ENCODE data around the gene ARFGEF2. TPM values are rescaled to one million over a fixed set of nuclear protein-coding genes. Genes with fewer than 3 reads are reported as not detected.

Gene ARFGEF2
- total and polyA plus RNA-seq, 2 experiments from 2014 or later, result 10.9 to 48.0 TPM

DNA sequence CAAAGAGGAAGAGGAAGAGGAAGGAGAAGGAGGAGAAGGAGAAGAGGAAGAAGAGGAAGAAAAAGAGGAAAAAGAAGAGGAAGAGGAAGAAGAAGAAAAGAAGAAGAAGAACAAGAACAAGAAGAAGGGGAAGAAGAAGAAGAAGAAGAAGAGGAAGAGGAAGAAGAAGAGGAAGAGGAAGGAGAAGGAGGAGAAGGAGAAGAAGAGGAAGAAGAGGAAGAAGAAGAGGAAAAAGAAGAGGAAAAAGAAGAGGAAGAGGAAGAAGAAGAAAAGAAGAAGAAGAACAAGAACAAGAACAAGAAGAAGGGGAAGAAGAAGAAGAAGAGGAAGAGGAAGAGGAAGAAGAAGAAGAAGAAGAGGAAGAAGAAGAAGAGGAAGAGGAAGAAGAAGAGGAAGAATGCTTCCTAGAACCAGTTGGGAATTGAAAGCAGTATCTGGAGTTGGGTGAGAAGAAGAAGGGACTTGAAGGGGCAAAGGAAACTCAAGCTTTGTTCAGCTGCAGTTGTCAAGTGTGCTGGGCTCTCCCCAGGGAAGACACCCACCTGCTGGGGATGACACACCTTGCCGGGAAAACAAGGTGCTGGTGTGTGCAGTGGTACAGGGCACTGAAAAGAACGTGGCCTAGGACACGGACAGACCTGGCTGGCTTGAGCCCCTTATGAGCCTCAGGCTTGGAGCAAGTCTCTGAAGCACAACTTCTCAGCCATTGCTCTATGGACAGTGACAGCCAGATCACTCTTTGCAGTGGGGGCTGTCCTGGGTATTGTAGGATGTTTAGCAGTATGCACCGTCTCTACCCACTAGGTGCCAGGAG lies 30.1 kb upstream of the ARFGEF2 start:
- DNase-seq (ENCODE audit: low spot score), result no peak
- no peaks in the 10 kb centered on the region for H4K20me1 ChIP-seq (ENCODE audit: insufficient read depth, poor library complexity, severe bottlenecking)
- no peaks in the 10 kb centered on the region for H3K9me3 ChIP-seq (ENCODE audit: low read depth)
- no peaks in the 10 kb centered on the region for H3K9me2 ChIP-seq (replicated peaks; ENCODE audit: insufficient read depth)
- no peak overlapping the region for H2AFZ ChIP-seq
- no peaks in the 10 kb centered on the region for H3K4me1 ChIP-seq (ENCODE audit: insufficient read depth)
- no peaks in the 10 kb centered on the region for H3K79me2 ChIP-seq
- no peaks in the 10 kb centered on the region for H3K36me3 ChIP-seq (replicated peaks; ENCODE audit: insufficient read depth, low read depth)
- H3K4me3 ChIP-seq, result no peak overlapping the region
- 75% methylated on average over 4 of the region's 4 CpGs for WGBS (ENCODE audit: low lambda C conversion rate, missing lambda C conversion rate)
- no peak for TF ChIP-seq EZH2 (IDR thresholded peaks at IDR 0.05; ENCODE audit: borderline replicate concordance)
- TF ChIP-seq, protein P1, sequence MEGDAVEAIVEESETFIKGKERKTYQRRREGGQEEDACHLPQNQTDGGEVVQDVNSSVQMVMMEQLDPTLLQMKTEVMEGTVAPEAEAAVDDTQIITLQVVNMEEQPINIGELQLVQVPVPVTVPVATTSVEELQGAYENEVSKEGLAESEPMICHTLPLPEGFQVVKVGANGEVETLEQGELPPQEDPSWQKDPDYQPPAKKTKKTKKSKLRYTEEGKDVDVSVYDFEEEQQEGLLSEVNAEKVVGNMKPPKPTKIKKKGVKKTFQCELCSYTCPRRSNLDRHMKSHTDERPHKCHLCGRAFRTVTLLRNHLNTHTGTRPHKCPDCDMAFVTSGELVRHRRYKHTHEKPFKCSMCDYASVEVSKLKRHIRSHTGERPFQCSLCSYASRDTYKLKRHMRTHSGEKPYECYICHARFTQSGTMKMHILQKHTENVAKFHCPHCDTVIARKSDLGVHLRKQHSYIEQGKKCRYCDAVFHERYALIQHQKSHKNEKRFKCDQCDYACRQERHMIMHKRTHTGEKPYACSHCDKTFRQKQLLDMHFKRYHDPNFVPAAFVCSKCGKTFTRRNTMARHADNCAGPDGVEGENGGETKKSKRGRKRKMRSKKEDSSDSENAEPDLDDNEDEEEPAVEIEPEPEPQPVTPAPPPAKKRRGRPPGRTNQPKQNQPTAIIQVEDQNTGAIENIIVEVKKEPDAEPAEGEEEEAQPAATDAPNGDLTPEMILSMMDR (IDR thresholded peaks at IDR 0.05; ENCODE audit: poor library complexity), result no peak
- TF ChIP-seq EZH2phosphoT487 (IDR thresholded peaks at IDR 0.05; ENCODE audit: low read depth, severe bottlenecking, unreplicated experiment), result no peak
- peaks cover 10% of the 10 kb centered on the region for H3K27me3 ChIP-seq
- no peak overlapping the region for H3K27ac ChIP-seq
- no peak overlapping the region for H3K4me2 ChIP-seq

DNA sequence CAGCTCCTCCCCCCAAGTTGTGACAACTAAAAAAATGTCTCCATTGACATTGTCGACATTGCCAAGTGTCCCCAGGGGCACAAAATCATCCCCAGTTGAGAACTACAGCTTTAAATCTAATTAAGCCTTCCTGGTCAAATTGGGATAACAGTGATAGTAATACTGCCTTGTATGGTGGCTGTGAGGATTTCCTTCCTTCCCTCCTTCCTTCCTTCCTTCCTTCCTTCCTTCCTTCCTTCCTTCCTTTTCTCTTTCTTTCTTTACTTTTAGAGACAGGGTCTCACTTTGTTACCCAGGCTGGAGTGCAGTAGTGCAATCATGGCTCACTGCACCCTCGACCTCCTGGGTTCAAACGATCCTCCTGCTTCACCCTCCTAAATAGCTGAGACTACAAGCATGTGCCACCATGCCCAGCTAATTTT lies 29.5 kb upstream of the ARFGEF2 start:
- H3K27ac ChIP-seq, result no peak overlapping the region
- H3K79me2 ChIP-seq, result no peaks in the 10 kb centered on the region
- 80% methylated on average over 3 of the region's 3 CpGs for WGBS (ENCODE audit: low lambda C conversion rate, missing lambda C conversion rate)

DNA sequence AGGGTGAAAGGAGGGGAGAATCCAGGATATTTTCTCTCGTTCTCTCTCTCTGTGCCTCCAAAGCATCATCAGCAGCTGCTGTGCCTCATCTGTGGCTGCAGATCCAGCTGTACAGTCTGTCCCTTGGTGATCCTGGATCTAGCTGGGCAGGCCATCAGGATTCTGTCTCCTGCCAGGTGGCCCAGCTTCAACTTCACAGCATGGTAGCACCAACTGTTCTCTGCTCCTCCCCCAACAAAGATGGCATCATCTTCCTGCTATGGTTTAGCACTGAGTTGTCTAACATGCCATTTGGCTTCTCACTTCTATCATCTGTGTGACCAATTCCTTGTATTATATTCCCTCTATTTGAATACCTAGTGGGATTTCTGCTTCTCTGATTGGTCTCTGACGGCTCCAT lies 28.6 kb upstream of the ARFGEF2 start:
- Histone ChIP-seq H3K27me3 (peaks cover 10% of the 10 kb centered on the region), H4K20me1 (ENCODE audit: insufficient read depth, poor library complexity, severe bottlenecking) (no peaks in the 10 kb centered on the region), H3K4me2 (no peak overlapping the region), H3K4me1 (ENCODE audit: insufficient read depth) (no peaks in the 10 kb centered on the region), H3K27ac (no peak overlapping the region), H3K36me3 (replicated peaks; ENCODE audit: insufficient read depth, low read depth) (no peaks in the 10 kb centered on the region), H2AFZ (no peak overlapping the region), H3K9me3 (ENCODE audit: low read depth) (no peaks in the 10 kb centered on the region), H3K79me2 (no peaks in the 10 kb centered on the region), H3K4me3 (no peak overlapping the region), H3K9me2 (replicated peaks; ENCODE audit: insufficient read depth) (no peaks in the 10 kb centered on the region)
- 80% methylated on average over 2 of the region's 2 CpGs for WGBS (ENCODE audit: low lambda C conversion rate, missing lambda C conversion rate)
- DNase-seq (ENCODE audit: low spot score), result no peak
- TF ChIP-seq, protein P1 (IDR thresholded peaks at IDR 0.05; ENCODE audit: poor library complexity), result no peak
- TF ChIP-seq EZH2phosphoT487 (IDR thresholded peaks at IDR 0.05; ENCODE audit: low read depth, severe bottlenecking, unreplicated experiment) (no peak), EZH2 (IDR thresholded peaks at IDR 0.05; ENCODE audit: borderline replicate concordance) (no peak)

More for the DNA sequence above, 29.5 kb upstream of the ARFGEF2 start:
- H3K27me3 ChIP-seq, result peaks cover 10% of the 10 kb centered on the region
- H3K9me2 ChIP-seq (replicated peaks; ENCODE audit: insufficient read depth), result no peaks in the 10 kb centered on the region
- no peak overlapping the region for H2AFZ ChIP-seq
- H3K4me1 ChIP-seq (ENCODE audit: insufficient read depth), result no peaks in the 10 kb centered on the region
- H4K20me1 ChIP-seq (ENCODE audit: insufficient read depth, poor library complexity, severe bottlenecking), result no peaks in the 10 kb centered on the region
- no peak overlapping the region for H3K4me3 ChIP-seq
- DNase-seq (ENCODE audit: low spot score), result no peak
- TF ChIP-seq, protein P1 (IDR thresholded peaks at IDR 0.05; ENCODE audit: poor library complexity), result no peak
- TF ChIP-seq EZH2 (IDR thresholded peaks at IDR 0.05; ENCODE audit: borderline replicate concordance) (no peak), EZH2phosphoT487 (IDR thresholded peaks at IDR 0.05; ENCODE audit: low read depth, severe bottlenecking, unreplicated experiment) (no peak)
- no peaks in the 10 kb centered on the region for H3K36me3 ChIP-seq (replicated peaks; ENCODE audit: insufficient read depth, low read depth)
- no peaks in the 10 kb centered on the region for H3K9me3 ChIP-seq (ENCODE audit: low read depth)
- no peak overlapping the region for H3K4me2 ChIP-seq
